H9 (cell line): ENCODE results near the gene PTPN11. TPM values are rescaled to one million over a fixed set of nuclear protein-coding genes. Genes with fewer than 3 reads are reported as not detected.

Source experiments
- DNase-seq: peaks from one replicate; pipeline ENCODE4 v3.0.0-alpha.2; 2017
- H2AFZ ChIP-seq: one replicate; pipeline ENCODE4 v1.6.1; 2013; ENCODE audit warnings: mild to moderate bottlenecking, low read length, control low read depth, moderate library complexity
- H2AK5ac ChIP-seq: 2 replicates; pipeline ENCODE4 v1.6.1; 2013; ENCODE audit warnings: low read length, control low read depth, mixed read lengths; ENCODE audit not compliant: insufficient read length
- H2BK120ac ChIP-seq: one replicate; pipeline ENCODE4 v1.6.1; 2013; ENCODE audit warnings: low read depth, mild to moderate bottlenecking, low read length, control low read depth, inconsistent platforms; ENCODE audit not compliant: poor library complexity, severe bottlenecking
- H2BK12ac ChIP-seq: 2 replicates; pipeline ENCODE4 v1.6.1; 2013; ENCODE audit warnings: low read length, control low read depth, mixed read lengths, low read depth; ENCODE audit not compliant: insufficient read length
- H2BK15ac ChIP-seq: 2 replicates; pipeline ENCODE4 v1.6.1; 2013; ENCODE audit warnings: low read depth, low read length, control low read depth
- H2BK20ac ChIP-seq: one replicate; pipeline ENCODE4 v1.6.1; 2013; ENCODE audit warnings: low read depth, mild to moderate bottlenecking, low read length, control low read depth, inconsistent platforms; ENCODE audit not compliant: poor library complexity, severe bottlenecking
- H2BK5ac ChIP-seq: 2 replicates; pipeline ENCODE4 v1.6.1; 2013; ENCODE audit warnings: low read length, control low read depth, mixed read lengths; ENCODE audit not compliant: insufficient read length
- H3K14ac ChIP-seq: 2 replicates; pipeline ENCODE4 v1.6.1; 2013; ENCODE audit warnings: low read length, control low read depth; ENCODE audit not compliant: insufficient read depth
- H3K18ac ChIP-seq: 2 replicates; pipeline ENCODE4 v1.6.1; 2013; ENCODE audit warnings: low read depth, mild to moderate bottlenecking, mixed read lengths, low read length, control low read depth; ENCODE audit not compliant: insufficient read length
- H3K23ac ChIP-seq: 2 replicates; pipeline ENCODE4 v1.6.1; 2013; ENCODE audit warnings: low read length, control low read depth, mixed read lengths, low read depth; ENCODE audit not compliant: insufficient read length
- H3K23me2 ChIP-seq: 2 replicates; pipeline ENCODE4 v1.6.1; 2013; ENCODE audit warnings: low read depth, mild to moderate bottlenecking, mixed read lengths, low read length, control low read depth; ENCODE audit not compliant: insufficient read length, poor library complexity, severe bottlenecking
- H3K27ac ChIP-seq: 2 replicates; pipeline ENCODE4 v1.5.1; 2013; ENCODE audit warnings: low read length, control low read depth, mixed read lengths, low read depth; ENCODE audit not compliant: insufficient read length
- H3K27me3 ChIP-seq: 2 replicates; pipeline ENCODE4 v1.6.1; 2013; ENCODE audit warnings: low read length, control low read depth, inconsistent platforms; ENCODE audit not compliant: insufficient read depth
- H3K4ac ChIP-seq: 2 replicates; pipeline ENCODE4 v1.6.1; 2013; ENCODE audit warnings: low read depth, mild to moderate bottlenecking, control low read depth, inconsistent platforms, low read length, moderate library complexity
- H3K4me1 ChIP-seq: 2 replicates; pipeline ENCODE4 v1.6.1; 2013; ENCODE audit warnings: low read length, control low read depth, inconsistent platforms; ENCODE audit not compliant: insufficient read depth
- H3K4me2 ChIP-seq: 2 replicates; pipeline ENCODE4 v1.6.1; 2013; ENCODE audit warnings: low read length, control low read depth, mixed read lengths; ENCODE audit not compliant: insufficient read length, insufficient read depth
- H3K56ac ChIP-seq: 2 replicates; pipeline ENCODE4 v1.6.1; 2013; ENCODE audit warnings: low read depth, mild to moderate bottlenecking, mixed read lengths, low read length, control low read depth; ENCODE audit not compliant: insufficient read length
- H3K79me1 ChIP-seq: 2 replicates; pipeline ENCODE4 v1.6.1; 2013; ENCODE audit warnings: low read depth, mild to moderate bottlenecking, moderate library complexity, low read length, control low read depth, inconsistent platforms; ENCODE audit not compliant: insufficient read depth, poor library complexity, severe bottlenecking
- H3K79me2 ChIP-seq: 2 replicates; pipeline ENCODE4 v1.6.1; 2013; ENCODE audit warnings: low read length, control low read depth, inconsistent platforms; ENCODE audit not compliant: insufficient read depth
- H3K9ac ChIP-seq: 2 replicates; pipeline ENCODE4 v1.6.1; 2013; ENCODE audit warnings: low read length, control low read depth, mixed read lengths; ENCODE audit not compliant: insufficient read length; ENCODE audit errors: extremely low read depth
- H3K9me3 ChIP-seq: one replicate; pipeline ENCODE4 v1.6.1; 2013; ENCODE audit warnings: low read depth, low read length, inconsistent platforms; ENCODE audit not compliant: control insufficient read depth
- H3T11ph ChIP-seq: one replicate; pipeline ENCODE4 v1.6.1; 2013; ENCODE audit warnings: mild to moderate bottlenecking, low read length, control low read depth, inconsistent platforms
- H4K20me1 ChIP-seq: one replicate; pipeline ENCODE4 v1.6.1; 2013; ENCODE audit not compliant: control insufficient read depth, insufficient read length, insufficient read depth
- H4K5ac ChIP-seq: 2 replicates; pipeline ENCODE4 v1.6.1; 2013; ENCODE audit warnings: low read depth, mild to moderate bottlenecking, mixed read lengths, low read length, control low read depth; ENCODE audit not compliant: insufficient read length
- H4K8ac ChIP-seq: replicated peaks from 2 replicates; pipeline ENCODE4 v1.6.1; 2013; ENCODE audit warnings: low read length, control low read depth, mixed read lengths, low read depth; ENCODE audit not compliant: insufficient read length
- H4K91ac ChIP-seq: 2 replicates; pipeline ENCODE4 v1.6.1; 2013; ENCODE audit warnings: low read depth, mild to moderate bottlenecking, moderate library complexity, mixed read lengths, low read length, control low read depth; ENCODE audit not compliant: insufficient read length
- H3K27ac Mint-ChIP-seq, 3 experiments: 2 replicates in 2 of 3; 3 replicates in 1 of 3; pipeline ENCODE4 v1.8.0; 2020 to 2021; ENCODE audit warnings: mixed read lengths in 3 of 3, mild to moderate bottlenecking in 1 of 3, moderate library complexity in 1 of 3
- H3K27me3 Mint-ChIP-seq: 2 replicates; pipeline ENCODE4 v1.8.0; 2021; ENCODE audit warnings: low read depth, mild to moderate bottlenecking, moderate library complexity, mixed read lengths
- H3K36me3 Mint-ChIP-seq, 3 experiments: 2 replicates in 2 of 3; 3 replicates in 1 of 3; pipeline ENCODE4 v1.8.0; 2020 to 2021; ENCODE audit warnings: low read depth in 3 of 3, mixed read lengths in 3 of 3; ENCODE audit not compliant: insufficient read depth in 1 of 3
- H3K4me1 Mint-ChIP-seq, 2 experiments: 2 replicates each; pipeline ENCODE4 v1.8.0; 2020; ENCODE audit warnings: mixed read lengths in 2 of 2
- H3K4me3 Mint-ChIP-seq, 2 experiments: 2 replicates in 1 of 2; 3 replicates in 1 of 2; pipeline ENCODE4 v1.8.0; 2020 to 2021; ENCODE audit warnings: mild to moderate bottlenecking in 2 of 2, mixed read lengths in 2 of 2, moderate library complexity in 1 of 2
- H3K9me3 Mint-ChIP-seq, 2 experiments: 2 replicates in 1 of 2; 3 replicates in 1 of 2; pipeline ENCODE4 v1.8.0; 2020; ENCODE audit warnings: mild to moderate bottlenecking in 2 of 2, mixed read lengths in 2 of 2, moderate library complexity in 1 of 2
- WGBS: extraction: QIAGEN DNeasy Blood & Tissue Kit; methylation state at CpG from one replicate; pipeline ENCODE4 v1.1.7; 2013; ENCODE audit warnings: missing lambda C conversion rate, low lambda C conversion rate, mixed read lengths; ENCODE audit not compliant: insufficient read length; ENCODE audit errors: extremely low coverage; 5-methylcytosine and 5-hydroxymethylcytosine counted together
- total RNA-seq: library from RNA; stranded (reverse); gene quantifications from 2 replicates; pipeline ENCODE4 v1.2.1, GENCODE V29; 2021
- TF ChIP-seq, protein P1 (sequence below): fragments of 200-600 bp; sonication (generic); conservative IDR thresholded peaks from 3 replicates; pipeline ENCODE4 v1.8.0; 2021; ENCODE audit warnings: antibody characterized with exemption, mild to moderate bottlenecking

The PTPN11 gene
- total RNA-seq, 1 experiment from 2014 or later, result 112 TPM

DNA sequence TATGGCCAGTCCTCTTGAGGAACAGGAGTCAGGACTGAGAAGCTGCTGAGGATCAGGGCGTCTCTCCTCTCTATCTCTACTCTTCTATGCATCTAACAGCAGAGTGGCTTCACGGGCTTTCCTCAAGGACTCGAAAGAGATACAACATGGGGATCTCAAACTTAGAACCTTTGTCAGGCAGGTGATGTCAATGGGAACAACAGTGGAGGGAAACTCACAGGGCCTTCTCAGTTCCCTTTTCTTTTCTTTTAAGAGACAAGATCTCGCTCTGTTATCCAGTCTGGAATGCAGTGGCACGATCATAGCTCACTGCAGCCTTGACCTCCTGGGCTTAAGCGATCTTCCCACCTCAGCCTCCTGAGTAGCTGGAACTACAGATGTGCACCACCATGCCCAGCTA lies 127.6 kb downstream of the PTPN11 start:
- Mint-ChIP-seq H3K4me1 (peaks cover 5 to 16% of the 10 kb centered on the region in 2 experiments), H3K27ac (no peak overlapping the region), H3K27me3 (peaks cover 8% of the 10 kb centered on the region), H3K36me3 (peaks cover 0 to 8% (median 0%) of the 10 kb centered on the region in 3 experiments; a peak in 2 of 7 replicates), H3K9me3 (peaks cover 2 to 9% of the 10 kb centered on the region in 2 experiments; a peak in 3 of 5 replicates), H3K4me3 (no peak overlapping the region)
- H2BK15ac ChIP-seq, result no peak overlapping the region
- H3K18ac ChIP-seq, result no peak overlapping the region
- H3K9me3 ChIP-seq, result no peaks in the 10 kb centered on the region
- no peak overlapping the region for H3K4me2 ChIP-seq
- no peak overlapping the region for H3K23ac ChIP-seq
- no peak overlapping the region for H4K91ac ChIP-seq
- H3T11ph ChIP-seq, result no peak overlapping the region
- H2BK5ac ChIP-seq, result no peak overlapping the region
- H2AFZ ChIP-seq, result no peak overlapping the region
- no peak overlapping the region for H3K9ac ChIP-seq
- H3K27me3 ChIP-seq, result no peaks in the 10 kb centered on the region
- no peak overlapping the region for H4K8ac ChIP-seq
- H3K79me2 ChIP-seq, result no peaks in the 10 kb centered on the region
- no peak for DNase-seq
- peaks cover 4% of the 10 kb centered on the region for H3K23me2 ChIP-seq
- H2BK12ac ChIP-seq, result no peak overlapping the region
- H2BK20ac ChIP-seq, result no peak overlapping the region
- no peak overlapping the region for H3K4ac ChIP-seq
- H4K5ac ChIP-seq, result no peak overlapping the region
- H3K4me1 ChIP-seq, result no peaks in the 10 kb centered on the region
- no peak overlapping the region for H3K56ac ChIP-seq
- no peak overlapping the region for H2AK5ac ChIP-seq
- no peak overlapping the region for H2BK120ac ChIP-seq
- TF ChIP-seq, protein P1, sequence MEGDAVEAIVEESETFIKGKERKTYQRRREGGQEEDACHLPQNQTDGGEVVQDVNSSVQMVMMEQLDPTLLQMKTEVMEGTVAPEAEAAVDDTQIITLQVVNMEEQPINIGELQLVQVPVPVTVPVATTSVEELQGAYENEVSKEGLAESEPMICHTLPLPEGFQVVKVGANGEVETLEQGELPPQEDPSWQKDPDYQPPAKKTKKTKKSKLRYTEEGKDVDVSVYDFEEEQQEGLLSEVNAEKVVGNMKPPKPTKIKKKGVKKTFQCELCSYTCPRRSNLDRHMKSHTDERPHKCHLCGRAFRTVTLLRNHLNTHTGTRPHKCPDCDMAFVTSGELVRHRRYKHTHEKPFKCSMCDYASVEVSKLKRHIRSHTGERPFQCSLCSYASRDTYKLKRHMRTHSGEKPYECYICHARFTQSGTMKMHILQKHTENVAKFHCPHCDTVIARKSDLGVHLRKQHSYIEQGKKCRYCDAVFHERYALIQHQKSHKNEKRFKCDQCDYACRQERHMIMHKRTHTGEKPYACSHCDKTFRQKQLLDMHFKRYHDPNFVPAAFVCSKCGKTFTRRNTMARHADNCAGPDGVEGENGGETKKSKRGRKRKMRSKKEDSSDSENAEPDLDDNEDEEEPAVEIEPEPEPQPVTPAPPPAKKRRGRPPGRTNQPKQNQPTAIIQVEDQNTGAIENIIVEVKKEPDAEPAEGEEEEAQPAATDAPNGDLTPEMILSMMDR, result no peak
- no CpG with 5 or more reads among the region's 6 CpGs for WGBS
- H3K79me1 ChIP-seq, result no peaks in the 10 kb centered on the region
- no peaks in the 10 kb centered on the region for H4K20me1 ChIP-seq
- no peak overlapping the region for H3K14ac ChIP-seq
- H3K27ac ChIP-seq, result no peak overlapping the region
